ENCODE results near the gene SPEN. TPM values are rescaled to one million over a fixed set of nuclear protein-coding genes. Genes with fewer than 3 reads are reported as not detected.
"Not testable (repeated sequence)": the region's sequence is repeated elsewhere in the genome, so short reads cannot be mapped to it uniquely, and the experiment has no call there.

SPEN gene
- total and polyA plus RNA-seq, 7 experiments from 2014 or later: 10.1 to 92.1 (median 77.9) TPM

DNA sequence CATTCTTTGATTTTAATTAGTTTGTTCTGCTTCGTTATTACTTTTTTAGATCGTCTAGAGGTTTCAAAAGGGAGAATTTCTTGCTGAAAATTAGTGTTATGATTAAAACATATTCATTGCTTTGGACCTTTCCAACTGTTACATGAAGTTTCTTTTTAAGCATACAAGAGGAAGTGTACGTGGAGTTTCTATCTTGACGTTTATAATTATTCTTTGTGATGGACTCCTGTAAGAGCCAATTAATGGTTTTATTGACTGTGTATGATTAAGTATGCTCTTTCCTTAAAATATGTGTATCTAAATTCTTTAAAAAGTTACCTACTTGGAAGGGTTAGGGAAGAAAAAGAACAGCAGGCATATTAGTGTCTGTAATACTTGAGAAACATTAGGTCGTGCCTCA lies 37.8 kb downstream of the SPEN start:
- Mint-ChIP-seq H3K27ac (peak overlapping the region; percentile 20 to 75 (median 38)), H3K4me3 (peak overlapping the region in 8 of 10 donors; percentile 33 to 80 (median 66)), H3K9me3 (no peaks in the 10 kb centered on the region), H3K4me1 (peaks cover 44 to 76% (median 67%) of the 10 kb centered on the region in 7 donors), H3K27me3 (no peaks in the 10 kb centered on the region), H3K36me3 (peaks cover 0 to 11% (median 4%) of the 10 kb centered on the region in 5 donors)
- DNase-seq (no peak), ATAC-seq (no peak)
- ChIA-PET CTCF (interaction anchor here (1.2 kb wide), 1 partner anchor 9 kb away, joined by 3 read pairs; no protein-coding TSS in a partner anchor), POLR2A (interaction anchor here (0.6 to 2.8 kb wide), 3 partner anchors 27 to 38 kb away, joined by 3 to 17 read pairs (median 3); partner anchors contain the start of gene SPEN)
- Histone ChIP-seq H3K36me3 (ENCODE audit: control insufficient read depth in 2 of 3, insufficient read depth in 3 of 3, low read length in 3 of 3) (peaks cover 0 to 12% (median 0%) of the 10 kb centered on the region in 3 experiments), H3K27ac (ENCODE audit: low read depth, low read length) (peak overlapping the region; percentile 54), H3K4me1 (ENCODE audit: control insufficient read depth in 2 of 2, insufficient read depth in 2 of 2, low read length in 2 of 2) (peaks cover 4 to 18% of the 10 kb centered on the region in 2 donors), H3K9me3 (ENCODE audit: control insufficient read depth in 2 of 3, low read length in 3 of 3) (no peaks in the 10 kb centered on the region), H3K27me3 (ENCODE audit: control insufficient read depth in 2 of 2, insufficient read depth in 2 of 2, low read length in 2 of 2) (no peaks in the 10 kb centered on the region), H3K4me3 (ENCODE audit: low read length) (no peak overlapping the region)
- intact Hi-C loops (cut with micrococcal nuclease): no loop called here

DNA sequence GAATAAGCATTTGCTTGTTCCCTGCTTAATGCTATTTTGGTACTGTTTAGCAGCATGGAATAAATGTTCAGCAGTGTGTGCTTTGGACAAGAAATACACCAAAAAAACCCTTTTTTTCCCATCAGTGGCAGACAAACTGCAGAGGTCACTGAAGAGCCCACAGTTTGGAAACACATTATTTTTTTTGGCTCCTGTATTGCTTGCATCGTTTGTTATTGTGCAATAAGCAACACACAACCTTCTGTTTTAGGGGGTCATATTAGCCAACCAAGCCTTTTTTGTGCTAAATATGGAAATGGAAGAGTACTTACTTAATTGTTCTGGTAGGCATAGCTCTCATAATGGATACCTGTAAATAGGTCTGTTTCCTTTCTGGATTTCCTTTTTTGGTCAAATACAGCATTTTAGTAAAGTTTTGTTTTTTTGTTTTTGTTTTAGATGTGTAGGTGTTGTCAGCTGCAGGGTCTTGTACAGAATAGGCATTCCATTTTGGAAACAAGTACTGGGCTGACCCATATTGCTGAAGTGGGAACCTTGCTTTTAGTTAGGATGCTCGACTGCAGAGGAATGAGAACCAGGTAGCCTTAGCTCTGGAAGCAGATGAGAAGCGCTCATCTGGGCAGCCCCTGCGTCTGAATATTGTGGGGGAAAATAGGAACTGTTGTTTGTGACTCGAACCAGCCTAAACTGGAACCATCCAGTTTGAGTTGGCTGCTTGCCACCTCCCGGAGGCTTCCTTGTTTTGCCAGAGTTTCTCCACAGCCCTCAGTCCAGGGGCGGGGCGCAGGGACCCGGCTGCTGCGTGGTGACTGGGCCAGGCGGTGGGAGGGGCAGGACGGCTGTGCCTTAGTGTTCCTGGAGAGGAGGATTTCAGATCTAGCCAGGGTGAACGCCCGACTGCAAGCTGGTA lies 38.4 kb downstream of the SPEN start:
- ATAC-seq (peak; percentile 89), DNase-seq (peak; percentile 2 to 40 (median 17))
- peak overlapping the region; percentile 20 to 88 (median 74) for H3K27ac Mint-ChIP-seq
- Histone ChIP-seq H3K4me1 (ENCODE audit: control insufficient read depth in 2 of 2, insufficient read depth in 2 of 2, low read length in 2 of 2) (peaks cover 4 to 18% of the 10 kb centered on the region in 2 donors), H3K27me3 (ENCODE audit: control insufficient read depth in 2 of 2, insufficient read depth in 2 of 2, low read length in 2 of 2) (no peaks in the 10 kb centered on the region), H3K9me3 (ENCODE audit: control insufficient read depth in 2 of 3, low read length in 3 of 3) (no peaks in the 10 kb centered on the region), H3K36me3 (ENCODE audit: control insufficient read depth in 2 of 3, insufficient read depth in 3 of 3, low read length in 3 of 3) (peaks cover 0 to 14% (median 0%) of the 10 kb centered on the region in 3 experiments), H3K4me3 (ENCODE audit: low read length) (no peak overlapping the region), H3K27ac (ENCODE audit: low read depth, low read length) (peak overlapping the region; percentile 54)
- intact Hi-C loops (cut with micrococcal nuclease): loop anchor here in 1 of 2 donors (2.0 kb wide), 1 partner anchor 37 kb away; no protein-coding TSS in a partner anchor
- no peaks in the 10 kb centered on the region for H3K9me3 Mint-ChIP-seq
- H3K4me3 Mint-ChIP-seq: peak overlapping the region; percentile 19 to 80 (median 66)
- ChIA-PET POLR2A (interaction anchor here (0.6 to 2.8 kb wide), 4 partner anchors 26 to 53 kb away, joined by 3 to 17 read pairs (median 3); partner anchors contain the start of gene SPEN), CTCF (interaction anchor here (0.9 to 1.2 kb wide), 2 partner anchors 9 to 11 kb away, joined by 3 to 4 read pairs; no protein-coding TSS in a partner anchor)
- peaks cover 43 to 77% (median 66%) of the 10 kb centered on the region in 7 donors for H3K4me1 Mint-ChIP-seq
- H3K36me3 Mint-ChIP-seq: peaks cover 4 to 11% (median 4%) of the 10 kb centered on the region in 5 donors
- no peaks in the 10 kb centered on the region for H3K27me3 Mint-ChIP-seq

DNA sequence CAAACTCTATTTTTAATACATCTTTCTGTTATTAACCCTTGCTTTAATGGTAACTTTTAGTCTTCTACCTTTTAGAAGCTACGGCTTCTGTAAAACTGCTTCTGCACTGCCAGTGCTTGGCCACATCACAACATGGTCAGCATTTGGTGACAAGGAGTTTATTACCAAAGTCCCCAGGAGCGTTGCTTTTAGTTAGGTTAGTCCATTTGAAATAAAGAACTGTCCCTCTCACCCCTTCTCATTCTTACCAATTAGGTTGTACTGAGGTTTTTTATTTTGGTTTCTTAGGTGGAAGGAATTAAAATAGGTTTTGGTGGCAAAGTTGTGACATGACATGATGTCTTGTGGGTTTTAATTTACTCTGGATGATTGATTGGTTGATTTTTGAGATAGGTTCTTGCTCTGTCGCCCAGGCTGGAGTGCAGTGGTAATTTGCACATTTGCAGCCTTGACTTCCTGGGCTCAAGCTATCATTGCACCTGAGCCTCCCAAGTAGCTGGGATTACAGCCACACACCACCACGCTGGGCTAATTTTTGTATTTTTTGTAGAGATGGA lies 39.2 kb downstream of the SPEN start:
- ChIA-PET POLR2A (interaction anchor here (0.9 to 2.8 kb wide), 2 partner anchors 39 to 54 kb away, joined by 3 to 17 read pairs; partner anchors contain the start of gene SPEN), CTCF (interaction anchor here (0.9 to 1.2 kb wide), 2 partner anchors 8 to 10 kb away, joined by 3 to 4 read pairs; no protein-coding TSS in a partner anchor)
- Mint-ChIP-seq H3K4me3 (peak overlapping the region; percentile 19 to 80 (median 66)), H3K4me1 (peaks cover 38 to 70% (median 60%) of the 10 kb centered on the region in 7 donors), H3K27ac (peak overlapping the region in 8 of 9 donors; percentile 34 to 88 (median 74)), H3K36me3 (peaks cover 4 to 11% (median 4%) of the 10 kb centered on the region in 5 donors), H3K27me3 (no peaks in the 10 kb centered on the region), H3K9me3 (no peaks in the 10 kb centered on the region)
- intact Hi-C loops (cut with micrococcal nuclease): loop anchor here in 1 of 2 donors (2.0 kb wide), 1 partner anchor 38 kb away; no protein-coding TSS in a partner anchor
- Histone ChIP-seq H3K36me3 (ENCODE audit: control insufficient read depth in 2 of 3, insufficient read depth in 3 of 3, low read length in 3 of 3) (peaks cover 0 to 13% (median 0%) of the 10 kb centered on the region in 3 experiments), H3K27ac (ENCODE audit: low read depth, low read length) (peak overlapping the region; percentile 54), H3K9me3 (ENCODE audit: control insufficient read depth in 2 of 3, low read length in 3 of 3) (no peaks in the 10 kb centered on the region), H3K27me3 (ENCODE audit: control insufficient read depth in 2 of 2, insufficient read depth in 2 of 2, low read length in 2 of 2) (no peaks in the 10 kb centered on the region), H3K4me1 (ENCODE audit: control insufficient read depth in 2 of 2, insufficient read depth in 2 of 2, low read length in 2 of 2) (peaks cover 4 to 18% of the 10 kb centered on the region in 2 donors), H3K4me3 (ENCODE audit: low read length) (no peak overlapping the region)
- ATAC-seq (no peak), DNase-seq (no peak)

DNA sequence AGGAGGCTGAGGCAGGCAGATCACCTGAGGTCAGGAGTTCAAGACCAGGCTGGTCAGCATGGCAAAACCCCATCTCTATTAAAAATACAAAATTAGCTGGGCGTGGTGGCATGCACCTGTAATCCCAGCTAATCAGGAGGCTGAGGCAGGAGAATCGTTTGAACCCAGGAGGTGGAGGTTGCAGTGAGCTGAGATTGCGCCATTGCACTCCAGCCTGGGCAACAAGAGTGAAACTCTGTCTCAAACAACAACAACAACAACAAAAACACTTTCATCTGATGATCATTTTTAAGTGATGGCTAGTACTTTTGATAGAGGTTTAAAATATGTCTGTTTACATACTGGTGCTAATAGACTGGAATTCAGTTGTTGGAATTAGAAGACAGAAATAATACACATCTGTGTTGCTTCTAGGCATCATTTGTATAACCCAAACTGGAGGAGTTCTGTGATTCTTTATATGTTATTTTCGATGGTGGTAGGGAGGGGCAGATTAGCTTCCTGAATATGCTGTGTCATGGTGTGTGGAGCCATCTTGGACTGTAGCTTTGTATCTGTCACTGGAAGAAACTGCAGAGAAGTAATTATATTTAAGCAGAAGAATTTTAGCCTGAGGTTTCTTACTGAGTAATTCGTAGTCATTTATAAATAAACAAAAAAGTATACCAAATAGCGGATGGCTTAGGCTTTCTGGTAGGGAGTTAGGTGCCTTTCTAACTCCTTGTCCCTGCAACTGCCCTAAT lies 45.5 kb downstream of the SPEN start:
- CTCF ChIA-PET; H3K4me1 ChIP-seq (ENCODE audit: control insufficient read depth in 2 of 2, insufficient read depth in 2 of 2, low read length in 2 of 2); intact Hi-C loops (cut with micrococcal nuclease); H3K4me3 ChIP-seq (ENCODE audit: low read length); POLR2A ChIA-PET; H3K9me3 Mint-ChIP-seq; H3K27me3 Mint-ChIP-seq; DNase-seq; H3K27ac ChIP-seq (ENCODE audit: low read depth, low read length); H3K27me3 ChIP-seq (ENCODE audit: control insufficient read depth in 2 of 2, insufficient read depth in 2 of 2, low read length in 2 of 2); H3K9me3 ChIP-seq (ENCODE audit: control insufficient read depth in 2 of 3, low read length in 3 of 3): not testable (repeated sequence)
- peaks cover 0 to 17% (median 0%) of the 10 kb centered on the region in 3 experiments for H3K36me3 ChIP-seq (ENCODE audit: control insufficient read depth in 2 of 3, insufficient read depth in 3 of 3, low read length in 3 of 3)
- H3K4me1 Mint-ChIP-seq: peaks cover 21 to 49% (median 41%) of the 10 kb centered on the region in 7 donors
- peaks cover 8 to 19% (median 10%) of the 10 kb centered on the region in 5 donors for H3K36me3 Mint-ChIP-seq
- peak overlapping the region in 3 of 10 donors; percentile 5 to 55 (median 34) for H3K4me3 Mint-ChIP-seq
- peak overlapping the region in 6 of 9 donors; percentile 4 to 84 (median 34) for H3K27ac Mint-ChIP-seq
- ATAC-seq: peak; percentile 62

DNA sequence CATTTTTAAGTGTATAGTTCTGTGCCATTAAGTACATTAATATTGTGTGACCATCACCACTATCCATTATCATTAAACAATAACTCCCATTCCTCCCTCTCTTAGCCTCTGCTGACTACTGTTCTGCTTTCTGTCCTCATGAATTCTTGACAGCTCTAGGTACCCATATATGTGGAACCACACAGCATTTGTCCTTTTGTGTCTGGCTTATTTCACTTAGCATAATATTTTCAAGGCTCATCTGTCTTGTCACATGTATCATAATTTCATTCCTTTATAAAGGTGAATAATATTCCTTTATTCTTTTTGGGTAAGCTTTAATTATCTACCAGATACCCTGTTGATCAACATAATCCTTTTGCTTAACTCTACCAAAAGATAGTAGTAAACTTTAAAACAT lies 47.7 kb downstream of the SPEN start:
- H3K4me1 Mint-ChIP-seq: peaks cover 32 to 54% (median 47%) of the 10 kb centered on the region in 7 donors
- peaks cover 0 to 2% (median 0%) of the 10 kb centered on the region in 11 donors for H3K9me3 Mint-ChIP-seq
- Histone ChIP-seq H3K27ac (ENCODE audit: low read depth, low read length) (no peak overlapping the region), H3K4me3 (ENCODE audit: low read length) (no peak overlapping the region), H3K27me3 (ENCODE audit: control insufficient read depth in 2 of 2, insufficient read depth in 2 of 2, low read length in 2 of 2) (no peaks in the 10 kb centered on the region), H3K36me3 (ENCODE audit: control insufficient read depth in 2 of 3, insufficient read depth in 3 of 3, low read length in 3 of 3) (peaks cover 0 to 11% (median 5%) of the 10 kb centered on the region in 3 experiments), H3K9me3 (ENCODE audit: control insufficient read depth in 2 of 3, low read length in 3 of 3) (no peaks in the 10 kb centered on the region), H3K4me1 (ENCODE audit: control insufficient read depth in 2 of 2, insufficient read depth in 2 of 2, low read length in 2 of 2) (no peaks in the 10 kb centered on the region)
- ChIA-PET CTCF (interaction anchor here (0.6 to 1.4 kb wide), 2 partner anchors 9 to 493 kb away, joined by 3 read pairs; no protein-coding TSS in a partner anchor), POLR2A (interaction anchor here (0.6 to 1.2 kb wide), 3 partner anchors 30 to 99 kb away, joined by 3 to 4 read pairs (median 3); no protein-coding TSS in a partner anchor)
- ATAC-seq (no peak), DNase-seq (no peak)
- no peaks in the 10 kb centered on the region for H3K27me3 Mint-ChIP-seq
- intact Hi-C loops (cut with micrococcal nuclease): no loop called here
- peak overlapping the region in 2 of 9 donors; percentile 10 to 44 for H3K27ac Mint-ChIP-seq
- H3K36me3 Mint-ChIP-seq: peaks cover 14 to 22% (median 16%) of the 10 kb centered on the region in 5 donors
- peak overlapping the region in 1 of 10 donors; percentile 11 for H3K4me3 Mint-ChIP-seq

All from naive thymus-derived CD4-positive, alpha-beta T cell (primary cell).